Renal cortex interstitium (tissue), 11 donors: ENCODE measurements around the gene ATP6V1F. TPM values are rescaled to one million over a fixed set of nuclear protein-coding genes. Genes with fewer than 3 reads are reported as not detected.
"Not testable (repeated sequence)": the region's sequence is repeated elsewhere in the genome, so short reads cannot be mapped to it uniquely, and the experiment has no call there.

Experiments used
- DNase-seq, 11 donors: peaks; one replicate each; pipeline ENCODE4 v3.0.0-alpha.2; 2013; ENCODE audit warnings: low read depth in 9 of 11, low spot score in 4 of 11; ENCODE audit errors: extremely low read depth in 1 of 11
- polyA plus RNA-seq, 3 donors: library from polyadenylated mRNA; unstranded; fragments of 120-200 nt; gene quantifications; one replicate each; pipeline ENCODE4 v1.2.1, GENCODE V29; 2013; ENCODE audit not compliant: insufficient read length in 3 of 3

The ATP6V1F gene
- polyA plus RNA-seq, 3 donors, result 224 to 261 (median 241) TPM

DNA sequence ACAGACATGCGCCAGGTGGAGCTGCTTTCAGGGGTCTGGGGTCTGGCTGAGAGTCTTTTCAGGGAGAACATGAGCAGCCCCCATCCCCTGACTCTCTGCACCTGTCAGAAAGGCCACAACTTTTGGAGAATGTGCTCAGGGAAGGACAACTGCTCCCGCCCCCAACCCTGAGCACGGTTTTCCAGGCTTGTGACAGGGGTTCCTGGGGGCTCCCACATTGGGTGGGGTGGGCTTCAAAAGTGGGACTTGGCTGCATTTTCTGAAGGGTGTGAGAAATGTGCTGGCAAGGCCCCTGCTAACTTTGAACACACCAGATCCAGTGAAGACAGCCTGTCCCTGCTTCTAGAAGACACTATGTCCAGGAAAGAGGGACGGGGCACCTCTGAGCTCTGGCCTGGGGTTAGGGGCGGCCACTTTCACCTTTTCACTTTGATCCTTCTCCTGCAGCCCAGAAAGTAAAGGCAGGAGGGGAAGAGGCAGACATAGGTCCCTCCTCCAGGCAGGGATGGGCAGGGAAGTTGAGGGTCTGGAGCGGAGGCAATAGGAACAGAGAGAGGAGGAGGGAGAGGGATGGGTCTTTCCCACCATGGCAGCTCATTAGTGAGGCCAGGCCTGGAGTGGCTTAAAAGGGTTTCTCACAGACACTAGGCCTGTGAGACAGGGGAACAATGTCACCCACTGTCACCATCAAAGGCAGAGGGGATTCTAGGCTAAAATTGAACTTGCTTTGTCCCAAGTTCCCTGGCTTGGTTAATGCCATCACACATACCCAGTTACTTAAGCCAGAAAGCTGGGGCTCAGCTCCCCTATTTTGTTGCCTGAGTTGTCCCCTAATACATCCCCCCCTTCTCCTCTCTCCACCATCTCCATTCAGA is 46.3 kb downstream of the ATP6V1F start:
- no peak for DNase-seq

DNA sequence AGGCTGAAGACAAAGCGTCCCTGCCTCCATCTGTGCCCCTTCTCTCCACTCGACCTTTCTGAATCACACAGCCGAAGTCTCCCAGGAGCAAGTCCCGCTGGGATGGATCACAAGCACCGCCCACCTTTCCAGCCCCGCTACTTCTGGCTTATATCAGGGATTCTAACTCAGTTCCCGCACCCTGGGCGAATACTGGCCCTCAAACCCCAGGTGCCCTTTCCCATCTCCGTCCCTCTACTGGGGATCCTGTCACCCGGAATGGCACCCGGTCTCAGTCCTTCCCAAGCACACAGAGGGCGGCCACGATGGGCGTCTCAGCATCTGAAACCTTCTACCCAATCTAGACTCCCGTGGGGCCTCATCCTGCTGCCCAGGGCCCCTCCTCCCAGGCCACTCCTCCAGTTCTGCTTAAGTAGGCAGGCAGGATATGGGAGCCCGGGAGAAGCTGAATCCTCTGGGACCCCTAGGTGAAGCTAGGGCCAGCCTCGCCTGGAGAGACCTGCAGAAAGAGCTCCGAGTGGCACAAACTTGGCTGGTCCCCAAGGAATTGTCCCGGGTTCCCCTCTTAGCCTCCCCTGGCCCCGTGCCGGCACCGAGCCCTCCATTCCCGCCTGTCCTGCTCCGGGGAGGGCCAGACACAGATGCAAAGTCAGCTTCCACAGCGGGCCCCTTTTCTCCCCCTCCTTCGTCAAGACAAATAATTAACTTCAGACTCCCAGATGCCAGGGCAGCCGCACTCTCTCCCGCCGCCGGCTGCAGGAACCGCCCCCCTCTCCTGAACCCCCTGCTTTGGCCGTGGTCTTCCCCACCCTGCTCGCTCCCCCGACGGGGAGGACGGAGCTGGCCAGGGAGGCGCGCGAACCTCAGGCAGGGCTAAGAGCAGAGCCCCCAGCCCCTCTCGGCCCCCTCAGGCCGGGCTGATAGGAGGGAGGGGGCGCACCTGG is 47.2 kb downstream of the ATP6V1F start:
- peak in 4 of 11 donors; percentile 62 to 79 (median 72) for DNase-seq

DNA sequence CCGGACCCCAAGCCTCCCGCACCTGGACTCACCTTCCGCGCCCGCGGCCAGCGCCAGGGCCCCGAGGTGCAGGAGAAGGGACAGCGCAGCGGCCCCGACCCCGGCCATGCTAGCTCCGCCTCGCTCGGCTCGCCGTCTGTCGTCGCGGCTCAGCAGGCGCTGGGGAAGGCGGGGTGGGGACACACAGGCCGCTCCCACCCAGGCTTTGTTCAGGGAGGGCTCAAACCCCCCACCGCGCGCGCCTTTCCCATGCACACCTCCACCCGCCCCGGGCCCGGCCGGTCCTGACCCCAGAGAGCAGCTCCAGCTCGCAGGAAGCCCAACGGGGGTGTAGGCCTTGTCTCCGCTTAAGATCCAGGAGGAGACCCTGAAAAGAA is 47.9 kb downstream of the ATP6V1F start, which contains the start of gene KCP:
KCP (minus strand) TSS at position 141 of the 377 bp plus-strand sequence; CDS start at position 108, 33 bp downstream.
- DNase-seq, result no peak

DNA sequence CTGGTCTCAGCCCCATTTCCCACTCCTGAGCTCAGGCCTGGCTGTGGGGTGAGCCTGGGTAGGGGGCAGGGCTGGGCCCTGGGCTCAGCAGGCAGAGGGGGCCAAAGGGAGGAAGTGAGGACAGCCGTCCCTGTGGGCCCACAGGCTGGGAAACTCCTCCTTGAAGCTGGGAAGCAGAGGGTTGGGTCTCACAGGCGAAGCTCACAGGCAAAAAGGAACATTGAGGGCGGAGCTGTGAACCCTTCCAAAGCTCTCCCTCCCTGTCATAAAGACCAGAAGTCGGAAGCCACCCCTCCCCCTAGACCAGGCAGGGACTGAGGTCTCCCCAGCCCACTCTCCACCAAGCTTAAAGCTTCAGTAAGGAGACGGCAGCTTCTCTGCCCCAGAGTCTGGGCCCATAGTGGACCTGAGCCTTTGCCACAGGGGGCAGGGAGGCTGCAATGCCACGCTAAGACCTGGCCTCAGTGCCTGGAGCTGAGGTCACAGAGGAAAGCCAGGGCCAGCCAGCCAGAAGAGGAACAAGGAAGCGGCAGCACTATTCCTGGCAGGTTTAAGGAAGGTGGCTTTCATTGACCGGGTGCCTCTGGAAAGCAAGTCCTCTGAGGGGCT is 48.9 kb downstream of the ATP6V1F start:
- peak in 6 of 11 donors; percentile 47 to 75 (median 70) for DNase-seq

DNA sequence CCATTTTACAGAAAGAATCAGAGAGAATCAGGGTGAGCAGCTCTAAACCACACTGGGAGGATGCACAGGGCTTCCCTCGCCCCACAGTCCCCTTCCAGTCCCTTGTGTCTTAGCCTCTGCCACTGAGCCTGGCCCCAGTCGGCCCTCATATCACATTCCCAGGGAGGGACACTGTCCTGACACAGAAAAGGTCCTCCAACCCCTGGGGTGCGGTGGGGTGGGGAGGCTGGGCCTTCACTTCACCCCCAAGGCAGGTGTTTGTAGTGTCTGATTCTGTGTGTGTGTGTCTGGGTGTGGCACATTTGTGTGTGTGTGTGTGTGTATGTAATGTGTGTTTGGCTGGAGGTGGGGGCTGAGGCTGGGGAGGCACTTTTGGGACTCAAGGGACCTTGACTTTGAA is 49.6 kb downstream of the ATP6V1F start:
- DNase-seq, result no peak

GRCh38 chr7:128912709-128913495 is 50.2 kb downstream of the ATP6V1F start:
- DNase-seq, result not testable (repeated sequence)

DNA sequence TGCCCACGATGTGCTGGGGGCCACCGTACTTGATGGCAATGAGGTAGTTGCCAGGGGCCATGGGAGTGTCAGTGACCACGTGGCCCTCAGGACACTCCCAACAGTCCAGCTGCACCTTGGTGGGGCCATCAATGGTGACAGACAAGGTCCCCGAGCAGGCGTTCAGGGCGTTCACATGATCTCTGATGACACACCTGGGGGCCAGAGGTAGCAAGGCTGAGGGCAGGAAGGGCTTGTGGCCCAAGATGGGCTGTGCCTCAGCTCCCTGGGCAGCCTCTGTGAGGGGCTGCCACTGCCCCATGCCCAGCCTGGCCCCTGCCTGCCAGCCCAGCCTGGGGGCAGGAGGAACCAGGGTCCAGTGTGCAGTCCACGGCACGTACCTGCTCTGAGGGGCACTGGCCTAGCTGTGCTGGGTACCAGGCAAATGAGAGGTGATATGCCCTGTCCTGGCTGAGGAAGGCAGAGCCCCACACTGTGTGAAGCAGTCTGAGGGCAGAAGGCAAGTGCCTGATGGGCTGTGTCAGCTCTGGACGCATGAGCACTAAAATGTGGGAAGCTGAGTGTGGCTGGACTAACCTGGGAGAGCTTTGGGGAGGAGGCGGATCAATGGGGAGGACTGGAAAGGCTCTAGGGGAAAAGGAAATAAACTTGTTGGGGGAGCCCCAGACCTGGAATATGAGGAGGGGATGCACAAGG is 51.4 kb downstream of the ATP6V1F start:
- no peak for DNase-seq

DNA sequence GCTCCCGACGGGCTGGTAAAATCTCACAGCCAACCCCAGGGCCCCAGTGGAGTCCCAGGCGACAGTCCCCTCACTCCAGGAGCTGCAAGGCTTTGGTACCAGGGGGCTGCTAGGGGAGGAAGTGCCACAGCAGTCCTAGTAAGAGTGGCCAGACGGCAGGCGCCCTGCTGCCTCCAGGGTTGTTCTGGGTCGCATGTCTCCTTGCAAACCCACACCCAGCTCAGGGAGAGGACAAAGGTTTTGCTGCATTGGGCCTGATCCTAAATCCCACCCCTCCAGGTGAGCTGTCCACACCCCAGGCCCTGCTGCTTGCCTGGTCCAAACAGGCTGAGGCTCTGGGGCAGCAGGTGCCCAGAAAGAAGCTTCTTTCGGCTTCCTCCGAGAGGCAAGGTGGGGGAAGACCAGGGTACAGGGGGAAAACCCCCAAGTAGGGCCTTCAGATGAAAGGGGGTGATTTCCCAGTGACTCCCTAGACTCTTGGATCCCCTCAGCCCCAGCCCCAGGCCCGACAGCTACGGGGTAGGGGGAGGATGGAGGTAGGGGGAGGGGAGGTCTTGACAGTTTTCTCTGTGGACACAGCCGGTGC is 52.0 kb downstream of the ATP6V1F start:
- no peak for DNase-seq

DNA sequence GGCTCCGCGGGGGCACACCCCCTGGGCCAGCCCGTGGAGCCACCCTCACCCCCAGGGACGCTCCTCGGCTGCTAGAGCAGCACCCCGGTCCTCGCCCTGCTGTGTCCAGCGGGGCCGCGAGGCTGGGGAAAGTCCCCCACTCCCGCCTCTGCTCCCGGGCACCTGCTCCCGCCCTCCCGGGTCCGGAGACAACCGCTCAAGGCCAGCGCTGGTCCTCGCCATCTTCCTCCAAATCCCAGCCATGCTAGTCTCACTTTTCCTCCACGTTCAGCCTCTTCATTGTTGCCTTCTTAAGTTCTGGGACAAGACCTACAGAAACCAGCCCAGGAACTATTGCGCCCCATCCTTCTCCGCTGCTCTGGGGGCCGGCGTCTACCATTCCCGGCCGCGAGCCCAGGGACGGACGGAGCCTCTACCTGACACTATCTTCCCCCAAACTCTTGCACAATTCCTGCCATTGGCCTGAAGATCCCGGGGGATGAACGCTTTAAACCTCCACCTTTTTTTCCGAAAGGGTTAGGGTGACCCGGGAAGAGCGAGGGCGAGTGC is 52.7 kb downstream of the ATP6V1F start:
- DNase-seq, result no peak

Other genes starting within 250 kb of the ATP6V1F start
- 1 to 10 TPM; 2.4 to 4.3 (median 2.7) TPM for gene GARIN1A, start 190.6 kb upstream of the ATP6V1F start, polyA plus RNA-seq
- gene CALU, start 123.5 kb upstream of the ATP6V1F start, polyA plus RNA-seq, result 100 to 1,000 TPM; 167 to 207 (median 204) TPM
- gene OPN1SW, start 87.1 kb upstream of the ATP6V1F start, polyA plus RNA-seq, result 1 to 10 TPM; 1.0 to 1.7 (median 1.5) TPM
- gene CCDC136, start 70.9 kb upstream of the ATP6V1F start, polyA plus RNA-seq, result 10 to 100 TPM; 16.1 to 22.8 (median 22.5) TPM
- 10 to 100 TPM; 11.2 to 23.6 (median 17.8) TPM for gene FLNC, start 32.5 kb upstream of the ATP6V1F start, polyA plus RNA-seq
- gene KCP, start 47.9 kb downstream of the ATP6V1F start, polyA plus RNA-seq, result 10 to 100 TPM; 15.0 to 32.4 (median 21.4) TPM
- 10 to 100 TPM in 1 of 3 donors, 1 to 10 TPM in 2; 7.3 to 10.3 (median 9.1) TPM for gene IRF5, start 75.1 kb downstream of the ATP6V1F start, polyA plus RNA-seq
- 10 to 100 TPM; 42.0 to 47.7 (median 45.1) TPM for gene TNPO3, start 192.3 kb downstream of the ATP6V1F start, polyA plus RNA-seq